ENCODE measurements around the gene RETREG1.

Gene RETREG1

DNA sequence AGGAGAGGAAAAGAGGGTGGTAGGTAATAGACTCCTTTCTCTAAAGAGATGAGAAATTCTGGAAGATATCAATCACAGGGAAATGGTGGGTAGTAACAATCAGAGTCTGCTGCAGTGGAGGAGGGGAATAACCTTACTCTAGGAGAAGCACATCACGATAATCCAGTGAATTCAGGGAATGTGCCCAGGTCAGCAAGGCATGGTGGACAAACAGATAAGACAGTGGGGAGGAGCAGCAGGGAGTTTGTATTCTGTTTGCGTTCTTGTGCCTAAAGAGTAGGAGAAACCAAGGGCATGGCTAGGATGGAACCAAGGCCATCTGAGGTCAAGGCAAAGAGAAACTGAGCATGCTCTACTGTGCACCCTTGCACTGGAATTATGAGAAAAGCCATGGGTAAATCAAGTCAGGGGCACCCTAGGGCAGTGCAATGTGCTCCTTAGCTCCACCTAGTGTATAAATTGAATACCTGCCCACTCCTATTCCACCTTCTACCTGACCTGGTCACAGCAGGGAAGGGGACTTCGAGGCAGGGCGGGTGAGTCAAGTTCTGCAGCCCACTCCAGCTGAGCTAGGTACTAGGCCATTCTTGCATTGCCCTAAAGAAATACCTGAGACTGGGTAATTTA, 31.6 kb downstream of the RETREG1 start:
- no peak for DNase-seq (ENCODE audit: extremely low read depth in 1 of 2, low read depth in 1 of 2)

DNA sequence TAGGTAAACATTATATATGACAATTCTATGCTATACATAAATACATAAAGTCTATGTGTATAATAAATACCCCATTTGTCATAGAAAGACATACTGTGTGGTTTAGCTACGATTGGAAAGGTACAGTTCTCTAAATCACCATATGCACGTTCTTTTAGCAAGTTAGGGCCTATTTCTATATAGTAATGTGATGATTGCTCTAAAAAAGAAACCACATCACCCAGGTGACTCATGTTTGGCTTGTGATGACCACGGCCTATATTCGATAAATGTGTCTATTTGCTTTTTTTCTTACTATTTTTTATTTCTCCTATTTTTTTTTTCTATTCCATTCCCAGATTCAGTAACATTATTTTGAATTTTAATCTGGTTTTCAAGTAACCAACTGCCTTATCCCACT, 34.7 kb downstream of the RETREG1 start:
- DNase-seq (ENCODE audit: extremely low read depth in 1 of 2, low read depth in 1 of 2), result no peak

DNA sequence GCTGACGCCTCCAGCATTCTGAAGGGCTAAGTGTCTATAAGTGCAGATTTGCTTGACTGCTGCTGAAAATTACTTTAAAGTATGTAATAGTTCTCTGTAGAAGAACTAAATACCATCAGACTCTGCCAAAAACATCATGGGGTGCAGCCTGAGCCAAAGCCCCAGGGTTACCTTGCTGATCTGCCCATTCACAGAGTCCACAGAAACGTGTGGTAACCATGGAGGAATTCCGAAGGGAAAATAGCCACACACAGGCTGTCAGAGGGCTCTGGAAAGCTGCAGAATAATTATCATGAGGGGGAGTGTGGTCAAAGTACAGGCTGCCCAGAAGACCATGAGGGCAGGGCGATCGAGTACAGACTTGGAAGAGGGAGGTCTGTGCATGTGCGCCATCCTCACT, 36.4 kb downstream of the RETREG1 start:
- DNase-seq (ENCODE audit: extremely low read depth in 1 of 2, low read depth in 1 of 2), result no peak

DNA sequence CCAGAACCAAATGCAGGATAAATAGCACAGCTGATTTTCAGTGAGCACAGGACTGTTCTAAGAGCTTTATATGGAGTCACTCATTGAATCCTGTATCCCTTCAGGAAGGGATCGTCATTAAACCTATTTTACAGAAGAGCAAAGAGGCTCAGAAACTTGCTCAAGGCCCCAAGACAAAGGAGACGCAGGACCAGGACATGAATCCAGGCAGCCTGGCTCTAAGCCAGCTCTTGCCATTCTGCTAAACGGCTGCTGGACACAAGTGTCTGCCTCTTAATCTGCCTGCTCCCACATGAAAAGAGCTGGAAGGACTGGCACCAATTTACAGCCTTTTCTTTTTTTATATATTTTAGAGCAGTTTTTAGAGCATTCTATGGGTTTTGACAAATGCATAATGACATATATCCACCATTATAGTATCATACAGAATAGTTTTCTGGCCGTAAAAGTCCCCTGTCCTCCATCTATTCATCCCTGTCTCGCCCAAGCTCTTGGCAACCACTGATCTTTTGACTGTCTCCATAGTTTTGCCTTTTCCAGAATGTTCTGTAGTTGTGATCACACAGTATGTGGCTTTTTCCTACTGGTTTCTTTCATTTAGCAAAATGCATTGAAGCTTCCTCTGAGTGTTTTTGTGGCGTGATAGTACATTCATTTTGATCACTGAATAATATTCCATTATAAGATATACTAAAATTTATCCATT, 37.5 kb downstream of the RETREG1 start:
- DNase-seq (ENCODE audit: extremely low read depth in 1 of 2, low read depth in 1 of 2), result no peak

DNA sequence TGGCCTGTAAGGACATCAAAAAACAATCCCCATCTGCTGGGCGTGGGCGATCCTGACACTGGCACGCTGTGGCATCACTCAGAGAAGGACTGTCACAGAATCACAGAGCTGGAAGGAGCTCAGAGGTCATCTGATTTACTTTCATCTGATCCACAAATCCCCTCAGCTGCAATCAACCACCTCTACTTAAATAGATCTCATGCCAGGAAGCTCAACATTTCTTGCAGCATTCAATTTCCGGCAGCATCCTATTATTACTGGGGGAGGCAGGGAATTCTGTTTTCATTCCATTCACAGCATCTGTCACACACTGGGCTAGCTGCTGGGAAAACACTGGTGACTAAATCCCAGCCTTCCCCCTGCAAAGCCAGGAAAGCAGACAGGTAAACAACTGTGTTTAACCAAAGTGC, 38.3 kb downstream of the RETREG1 start:
- no peak for DNase-seq (ENCODE audit: extremely low read depth in 1 of 2, low read depth in 1 of 2)

DNA sequence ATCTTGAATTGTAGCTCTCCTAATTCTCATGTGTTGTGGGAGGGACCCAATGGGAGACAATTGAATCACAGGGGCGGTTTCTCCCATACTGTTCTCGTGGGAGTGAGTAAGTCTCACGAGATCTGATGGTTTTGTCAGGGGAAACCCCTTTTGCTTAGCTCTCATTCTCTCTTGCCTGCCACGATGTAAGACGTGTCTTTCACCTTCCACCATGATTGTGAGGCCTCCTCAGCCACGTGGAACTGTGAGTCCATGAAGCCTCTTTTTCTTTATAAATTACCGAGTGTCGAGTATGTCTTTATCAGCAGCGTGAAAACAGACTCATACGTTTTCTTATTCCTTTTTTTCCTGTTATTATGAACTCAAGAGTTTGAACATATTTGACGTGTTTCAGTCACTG, 39.1 kb downstream of the RETREG1 start:
- no peak for DNase-seq (ENCODE audit: extremely low read depth in 1 of 2, low read depth in 1 of 2)

DNA sequence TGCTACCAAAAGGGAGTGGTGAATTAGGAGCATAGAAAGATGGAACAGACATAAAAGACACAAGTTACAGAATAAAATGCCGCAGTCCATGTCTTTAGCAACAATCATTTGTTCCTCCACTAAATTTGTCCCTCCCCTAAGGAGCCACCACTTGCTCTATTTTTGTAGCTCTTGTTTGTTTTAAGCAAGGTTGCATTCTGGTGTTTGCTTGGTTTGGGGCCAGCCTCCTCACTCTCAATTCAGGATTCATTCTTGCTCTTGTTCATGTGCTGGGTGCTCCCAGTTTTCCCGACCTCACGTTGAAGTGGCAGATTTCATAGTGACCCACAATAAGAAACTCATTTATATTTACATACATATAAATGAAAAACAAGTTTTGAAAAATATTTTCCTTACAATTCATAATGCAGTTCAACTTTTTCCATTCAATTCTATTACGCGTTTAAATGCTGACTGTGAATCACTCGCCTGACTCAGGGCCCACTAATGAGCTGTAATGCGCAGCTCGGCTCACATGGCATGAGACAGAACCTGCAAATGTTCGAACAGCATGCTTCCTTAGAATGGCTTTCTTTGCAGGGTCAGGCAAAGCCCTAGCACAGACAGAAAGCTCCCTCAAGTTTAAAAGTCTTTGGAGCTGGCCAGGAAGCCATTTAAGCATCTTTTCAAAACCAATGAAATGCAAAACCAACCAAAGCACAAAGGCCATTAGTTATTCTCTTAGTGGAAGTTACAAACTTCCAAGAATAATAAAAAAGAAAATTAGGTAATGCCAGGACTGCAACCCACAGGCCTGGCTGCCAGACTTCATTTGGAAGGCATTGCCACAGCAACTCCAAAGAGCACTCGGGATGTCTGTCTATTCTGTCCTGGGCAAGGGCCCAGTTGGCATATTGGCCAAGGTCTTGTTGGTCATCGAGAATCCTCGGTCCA, 41.7 kb downstream of the RETREG1 start:
- no peak for DNase-seq (ENCODE audit: extremely low read depth in 1 of 2, low read depth in 1 of 2)

DNA sequence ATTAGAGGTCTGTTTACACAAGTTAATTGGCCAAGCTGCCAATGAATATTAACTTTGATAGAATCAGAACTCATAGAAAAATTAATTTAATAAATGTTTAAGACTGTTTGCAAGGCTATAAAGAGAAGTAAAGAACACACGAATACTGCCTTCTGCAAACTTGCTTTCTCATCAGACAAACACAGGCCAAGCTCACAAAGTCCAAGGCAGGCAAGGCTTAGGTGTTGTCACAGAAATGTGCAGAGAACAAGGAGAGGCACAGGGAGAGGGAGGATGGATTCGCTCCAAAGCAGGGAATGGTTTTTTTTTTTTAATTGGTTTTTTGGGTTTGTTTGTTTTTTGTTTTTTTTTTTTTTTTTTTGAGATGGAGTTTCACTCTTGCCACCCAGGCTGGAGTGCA, 43.4 kb downstream of the RETREG1 start:
- DNase-seq (ENCODE audit: extremely low read depth in 1 of 2, low read depth in 1 of 2), result no peak

DNA sequence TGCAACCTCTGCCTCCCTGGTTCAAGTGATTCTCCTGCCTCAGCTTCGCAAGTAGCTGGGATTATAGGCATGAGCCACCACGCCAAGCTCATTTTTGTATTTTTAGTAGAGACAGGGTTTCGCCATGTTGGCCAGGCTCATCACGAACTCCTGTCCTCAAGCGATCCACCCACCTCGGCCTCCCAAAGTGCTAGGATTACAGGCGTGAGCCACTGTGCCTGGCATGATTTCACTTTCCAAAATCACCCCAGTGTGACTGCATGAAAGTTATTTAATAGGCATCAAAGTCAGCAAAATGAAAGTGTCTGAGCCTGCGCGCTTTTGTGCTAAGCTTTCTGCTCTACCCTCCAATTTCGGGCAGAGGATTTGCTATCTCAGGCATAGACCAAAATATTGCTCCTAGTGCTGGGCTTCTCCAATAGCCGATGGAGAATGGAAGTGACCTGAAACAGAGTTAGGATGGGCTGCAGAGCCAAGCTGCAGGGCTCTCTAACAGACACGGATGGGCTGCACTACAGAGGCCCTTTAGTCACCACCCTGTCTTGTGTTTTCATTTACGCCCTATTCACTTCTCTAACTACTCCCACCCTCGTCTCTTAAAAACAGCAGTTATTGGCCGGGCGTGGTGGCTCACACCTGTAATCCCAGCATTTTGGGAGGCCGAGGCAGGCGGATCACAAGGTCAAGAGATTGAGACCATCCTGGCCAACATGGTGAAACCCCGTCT, 44.3 kb downstream of the RETREG1 start:
- no peak for DNase-seq (ENCODE audit: extremely low read depth in 1 of 2, low read depth in 1 of 2)

DNA sequence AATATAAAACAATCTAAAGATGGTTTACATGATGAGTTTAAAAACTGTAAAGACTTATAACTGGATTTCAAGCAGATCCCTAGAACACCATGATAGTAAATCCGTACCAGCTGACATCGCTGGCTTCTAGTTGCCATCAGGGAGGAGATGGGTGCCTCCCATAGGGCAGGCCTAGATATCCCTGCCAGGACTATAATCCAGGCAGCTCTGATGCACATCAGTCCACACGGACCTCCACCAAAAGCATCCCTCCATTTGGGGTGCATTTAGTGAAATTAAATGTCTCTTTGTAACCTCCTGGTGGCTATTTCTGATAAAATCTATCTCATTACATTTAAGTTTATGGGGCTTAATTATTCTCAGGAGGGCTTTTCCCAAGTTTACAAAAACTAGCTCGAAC, 45.8 kb downstream of the RETREG1 start:
- no peak for DNase-seq (ENCODE audit: extremely low read depth in 1 of 2, low read depth in 1 of 2)

DNA sequence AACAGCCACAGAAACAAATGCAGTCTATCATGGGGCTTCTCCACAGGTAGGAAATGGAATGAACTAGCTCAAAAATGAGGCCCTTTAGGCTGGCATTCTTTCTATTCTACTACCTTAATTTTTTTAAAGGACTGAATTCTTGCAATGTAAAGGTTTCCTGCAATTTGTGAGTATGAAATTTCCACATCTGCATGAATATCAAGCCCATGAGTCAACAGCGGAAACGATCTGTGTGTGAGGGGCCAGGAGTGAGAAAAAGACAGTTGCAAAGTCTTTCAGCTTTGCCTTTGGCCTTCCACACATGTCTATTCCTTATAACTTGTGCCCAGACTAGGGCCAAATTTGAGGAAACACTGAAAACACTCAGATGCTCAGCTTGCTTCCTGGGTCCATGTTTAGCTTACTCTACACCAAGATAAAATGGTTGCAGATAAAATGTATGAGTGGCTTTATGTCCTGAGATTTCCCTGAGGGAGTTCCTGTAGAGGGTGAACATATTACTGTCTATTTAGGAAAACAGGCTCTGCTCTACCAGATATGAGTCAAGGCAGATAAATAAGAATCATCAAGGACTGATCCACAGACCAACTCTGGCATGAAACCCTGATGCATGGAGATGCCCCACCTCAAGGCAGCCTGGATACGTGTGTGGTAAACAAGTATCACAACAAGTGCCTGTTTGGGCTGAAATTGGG, 46.5 kb downstream of the RETREG1 start:
- no peak for DNase-seq (ENCODE audit: extremely low read depth in 1 of 2, low read depth in 1 of 2)

DNA sequence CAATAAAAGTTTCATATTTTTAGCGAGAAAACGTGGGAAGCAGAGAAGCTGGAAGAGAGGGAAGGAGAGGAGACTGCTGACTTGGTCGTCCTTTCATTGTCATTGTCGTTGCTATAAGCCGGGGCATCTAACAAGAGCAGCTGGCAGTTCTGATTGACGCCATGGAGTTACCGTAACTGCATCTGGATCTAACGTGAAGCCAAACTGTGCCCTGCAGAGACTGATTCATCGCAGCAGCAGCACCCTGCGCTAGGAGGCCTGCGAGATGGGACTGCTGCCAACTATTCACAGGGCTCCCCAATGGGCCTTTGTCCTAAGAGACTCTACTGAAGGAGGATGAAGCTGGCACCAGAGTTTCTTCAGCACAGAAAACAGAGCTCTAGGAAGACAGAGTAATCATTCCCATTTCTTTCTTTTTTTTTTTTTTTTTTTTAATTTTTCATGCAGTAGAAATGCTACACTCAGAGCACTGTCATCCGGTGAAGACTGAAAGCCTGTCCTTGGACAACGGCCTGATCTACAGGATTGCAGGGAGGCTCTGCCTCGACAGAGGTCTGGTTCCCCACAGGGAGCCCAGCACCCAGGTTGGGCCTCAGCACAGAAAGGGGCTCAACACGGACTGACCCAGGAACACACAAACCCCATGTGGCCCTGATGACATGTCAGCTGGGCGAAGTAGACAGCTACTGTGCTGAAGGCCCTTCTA, 47.8 kb downstream of the RETREG1 start:
- DNase-seq (ENCODE audit: extremely low read depth in 1 of 2, low read depth in 1 of 2), result no peak

DNA sequence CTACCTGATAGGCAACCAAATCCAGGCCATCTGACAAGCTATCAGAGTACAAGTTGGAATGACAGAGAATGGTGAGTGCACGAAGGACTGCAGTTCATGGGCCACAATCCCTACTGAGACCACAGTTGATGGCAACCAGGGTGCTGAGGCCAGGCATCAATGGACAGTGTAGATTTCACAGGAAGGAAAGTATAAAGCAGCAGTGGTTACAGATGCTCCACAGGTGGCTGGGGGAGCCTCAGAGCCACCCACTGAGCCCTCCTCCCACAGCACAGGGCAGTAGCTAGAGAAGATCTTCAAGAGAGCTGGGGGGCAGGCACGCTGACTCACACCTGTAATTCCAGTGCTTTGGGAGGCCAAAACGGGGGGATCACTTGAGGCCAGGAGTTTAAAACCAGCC, 49.4 kb downstream of the RETREG1 start:
- DNase-seq (ENCODE audit: extremely low read depth in 1 of 2, low read depth in 1 of 2), result no peak

DNA sequence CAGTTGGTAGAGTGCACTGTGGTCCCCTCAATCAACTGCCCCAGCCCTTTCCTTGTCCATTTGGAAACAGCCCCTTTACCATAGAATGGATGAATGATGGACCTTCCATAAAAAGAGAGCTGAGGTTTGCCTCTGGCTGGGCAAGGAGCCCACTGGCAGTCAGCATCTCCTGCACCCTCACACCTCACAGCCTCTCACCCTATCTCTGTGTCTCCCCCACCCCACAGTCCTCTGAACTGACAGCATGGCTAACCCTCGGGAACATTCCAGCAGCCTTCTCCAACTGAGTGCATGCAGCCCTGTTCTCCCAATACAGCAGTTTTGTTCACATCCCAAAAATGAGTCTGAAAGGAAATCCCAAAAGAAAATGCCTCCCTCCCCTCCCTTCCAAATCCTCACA, 51.7 kb downstream of the RETREG1 start:
- no peak for DNase-seq (ENCODE audit: extremely low read depth in 1 of 2, low read depth in 1 of 2)

DNA sequence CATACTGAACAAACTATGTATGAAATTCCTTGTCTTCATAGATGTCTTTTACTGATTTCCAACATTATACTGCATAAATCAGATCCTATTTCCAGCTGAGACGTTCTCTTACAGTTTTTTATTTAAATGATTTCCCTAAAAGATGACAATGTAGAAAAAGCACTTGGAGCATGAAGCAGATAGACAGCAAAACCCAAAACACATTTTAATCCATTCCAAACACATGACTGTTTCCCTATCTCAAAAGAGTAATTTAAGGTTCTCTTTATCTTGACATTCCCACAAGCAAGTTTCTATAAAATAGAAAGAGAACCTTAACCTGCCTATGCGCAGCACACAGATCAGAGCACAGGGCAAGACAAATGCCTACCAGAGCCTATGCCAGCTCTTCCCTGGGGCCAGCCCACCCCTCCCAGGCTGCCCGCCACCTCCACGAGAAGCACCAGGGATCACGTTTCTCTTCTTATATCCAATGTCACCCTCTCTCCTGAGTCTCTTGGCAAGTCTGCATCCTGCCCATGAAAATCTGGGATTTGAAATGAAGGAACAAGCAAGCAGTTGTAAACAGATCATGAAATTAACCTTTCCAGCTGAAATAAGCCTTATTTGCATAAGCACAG, 52.4 kb downstream of the RETREG1 start:
- no peak for DNase-seq (ENCODE audit: extremely low read depth in 1 of 2, low read depth in 1 of 2)

DNA sequence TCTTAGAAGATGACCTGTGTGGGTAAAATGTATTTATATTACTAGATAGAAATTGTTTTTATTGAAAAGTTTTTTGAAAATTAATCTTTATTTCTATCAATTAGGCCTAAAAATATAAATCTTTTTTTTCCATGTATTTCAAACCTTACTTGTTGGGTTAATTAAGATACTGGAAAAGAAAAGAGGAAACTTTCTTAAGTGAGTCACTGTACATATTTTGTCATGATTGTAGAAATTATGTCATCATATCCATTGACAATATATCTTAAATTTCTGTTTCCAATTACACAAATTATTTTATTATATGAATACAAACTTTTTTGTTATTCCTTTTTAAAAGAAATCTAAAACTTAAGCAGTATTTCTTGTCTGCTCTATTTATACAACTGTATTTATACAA, 53.1 kb downstream of the RETREG1 start:
- DNase-seq (ENCODE audit: extremely low read depth in 1 of 2, low read depth in 1 of 2), result no peak

DNA sequence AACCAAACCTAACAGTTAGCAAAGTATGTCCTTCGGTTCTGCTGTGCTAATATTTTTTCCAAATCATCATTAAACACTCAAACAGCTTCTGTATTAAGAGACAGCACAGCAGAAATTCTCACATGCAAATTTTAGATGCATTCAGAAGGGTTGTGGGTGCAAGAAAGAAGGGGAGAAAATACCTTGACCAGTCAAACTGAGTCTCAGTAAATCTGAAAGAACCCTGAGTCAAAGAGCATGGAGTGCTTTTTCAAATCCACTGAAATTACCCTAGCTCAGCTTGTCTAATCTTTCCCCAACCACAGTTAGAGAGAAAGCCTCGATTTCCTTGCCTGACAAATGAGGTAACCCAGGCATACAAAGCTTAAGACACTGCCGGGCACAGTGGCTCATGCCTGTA, 55.1 kb downstream of the RETREG1 start:
- DNase-seq (ENCODE audit: extremely low read depth in 1 of 2, low read depth in 1 of 2), result no peak

DNA sequence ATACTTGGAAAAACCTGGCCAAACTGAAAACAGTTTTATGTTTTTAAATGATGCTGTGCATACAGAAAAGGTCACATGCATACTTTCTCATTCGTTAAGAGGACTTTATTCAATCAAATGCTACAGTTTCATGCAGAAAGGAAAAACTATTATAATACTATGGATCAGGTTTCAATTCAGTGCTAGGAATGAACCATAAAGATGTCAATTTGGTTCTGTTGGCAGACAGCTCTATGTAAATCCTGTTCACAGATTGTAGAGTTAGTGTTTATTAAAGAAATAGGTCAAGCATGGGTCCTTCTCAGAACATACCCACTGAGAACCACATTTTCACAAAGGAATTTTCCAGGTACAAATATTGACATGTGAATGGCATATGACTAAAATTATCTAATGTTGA, 57.1 kb downstream of the RETREG1 start:
- DNase-seq (ENCODE audit: extremely low read depth in 1 of 2, low read depth in 1 of 2), result no peak

DNA sequence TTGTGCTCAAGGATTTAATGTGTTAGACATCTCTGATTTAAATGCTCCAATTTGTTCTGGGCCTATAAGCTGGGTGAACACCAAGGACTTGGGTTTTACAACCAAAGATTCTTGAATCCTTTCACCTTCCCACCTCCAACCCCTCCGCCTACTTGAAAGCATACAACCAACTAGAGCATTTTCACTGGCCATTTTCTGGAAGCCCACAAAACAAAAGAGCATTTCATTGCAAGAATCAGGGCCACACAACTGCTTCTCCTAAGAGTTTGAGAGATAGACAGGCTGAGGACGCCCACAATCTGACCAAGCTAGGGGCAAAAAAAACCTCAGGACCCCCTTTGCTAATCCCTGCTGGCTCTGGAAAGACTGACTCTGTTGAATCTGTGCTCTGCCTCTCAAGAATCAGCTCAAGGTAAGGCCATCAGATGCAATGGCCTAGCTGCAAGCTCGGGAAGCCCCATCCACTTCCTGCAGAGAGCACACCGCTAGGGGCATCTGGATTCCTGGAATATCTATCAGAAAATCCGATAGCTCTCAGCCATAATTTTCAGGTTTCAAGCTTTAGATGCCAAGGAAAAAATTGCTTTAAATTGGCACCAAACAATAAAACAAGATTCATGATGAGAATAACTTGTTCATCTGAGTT, 57.7 kb downstream of the RETREG1 start:
- DNase-seq (ENCODE audit: extremely low read depth in 1 of 2, low read depth in 1 of 2), result no peak
